Activated CD8-positive, alpha-beta T cell treated with anti-CD3 and anti-CD28 coated beads for 36 hours (primary cell): ENCODE results near the gene TMC1. TPM values are rescaled to one million over a fixed set of nuclear protein-coding genes. Genes with fewer than 3 reads are reported as not detected.

ENCODE experiments used
- ATAC-seq: fragments of 200-7000 bp; cut with Tn5 transposase; one replicate; pipeline ENCODE4 v1.10.0; 2021; ENCODE audit warnings: mild to moderate bottlenecking, moderate library complexity
- CTCF ChIA-PET: fragments of 350-600 bp; sonication (Branson Sonifier 250); formaldehyde crosslinking; loops from one replicate; lab custom pipeline; 2021; ENCODE audit warnings: antibody characterized with exemption; lab: Charles Lee
- POLR2A ChIA-PET: fragments of 350-600 bp; sonication (Branson Sonifier 250); formaldehyde crosslinking; loops from one replicate; lab custom pipeline; 2021; ENCODE audit warnings: antibody characterized with exemption; lab: Charles Lee
- DNase-seq: peaks from one replicate; pipeline ENCODE4 v3.0.0-alpha.2; 2020
- H3K27ac Mint-ChIP-seq: one replicate; pipeline ENCODE4 v1.8.0; 2021; ENCODE audit warnings: mild to moderate bottlenecking, mixed read lengths
- H3K27me3 Mint-ChIP-seq: one replicate; pipeline ENCODE4 v1.8.0; 2021; ENCODE audit warnings: mixed read lengths
- H3K36me3 Mint-ChIP-seq: one replicate; pipeline ENCODE4 v1.8.0; 2021; ENCODE audit warnings: low read depth, mixed read lengths
- H3K4me1 Mint-ChIP-seq: one replicate; pipeline ENCODE4 v1.8.0; 2021; ENCODE audit warnings: low read depth, mixed read lengths
- H3K4me3 Mint-ChIP-seq: one replicate; pipeline ENCODE4 v1.8.0; 2021; ENCODE audit warnings: mild to moderate bottlenecking, moderate library complexity, mixed read lengths
- H3K9me3 Mint-ChIP-seq: one replicate; pipeline ENCODE4 v1.8.0; 2021; ENCODE audit warnings: mixed read lengths
- CTCF ChIP-seq: fragments of 200-600 bp; IDR thresholded peaks from one replicate; pipeline ENCODE4 v1.8.0; 2022; ENCODE audit warnings: antibody characterized with exemption, mild to moderate bottlenecking
- intact Hi-C: fragments of 100-400 bp; cut with micrococcal nuclease; formaldehyde crosslinking; loops from one replicate; pipeline ENCODE4 v1.10.0; 2022
- total RNA-seq, 2 experiments: library from RNA; stranded (reverse); gene quantifications; one replicate each; pipeline ENCODE4 v1.2.3, GENCODE V29; 2021

The TMC1 gene
- total RNA-seq, 2 experiments from 2014 or later, result 0.38 TPM; not detected in 1

DNA sequence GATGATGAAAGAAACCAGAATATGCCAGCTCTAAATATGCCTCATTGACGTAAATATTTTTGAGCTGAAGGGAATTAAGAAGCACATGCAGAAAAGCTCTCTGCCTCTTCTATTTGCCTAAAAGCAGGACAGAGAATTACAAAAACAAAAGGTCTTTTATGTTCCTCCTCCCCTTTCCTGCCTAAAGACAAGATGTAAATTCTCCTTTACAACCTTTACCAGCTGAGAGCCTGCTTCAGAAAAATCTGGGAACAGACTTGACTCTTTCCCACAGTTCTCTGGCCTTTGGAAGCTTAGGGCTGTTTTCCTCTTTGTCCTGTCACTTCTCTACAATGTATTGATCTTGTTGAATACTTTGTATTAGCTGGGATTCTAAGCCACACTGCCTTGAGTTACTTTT, 199.7 kb downstream of the TMC1 start:
- no peak for DNase-seq
- Mint-ChIP-seq H3K27me3 (peaks cover 4% of the 10 kb centered on the region), H3K4me3 (no peak overlapping the region), H3K27ac (no peak overlapping the region), H3K4me1 (no peaks in the 10 kb centered on the region), H3K36me3 (no peaks in the 10 kb centered on the region), H3K9me3 (no peaks in the 10 kb centered on the region)
- intact Hi-C loops, result no loop called here
- ATAC-seq, result no peak
- TF ChIP-seq CTCF, result no peak
- ChIA-PET POLR2A (no interaction called here), CTCF (no interaction called here)

DNA sequence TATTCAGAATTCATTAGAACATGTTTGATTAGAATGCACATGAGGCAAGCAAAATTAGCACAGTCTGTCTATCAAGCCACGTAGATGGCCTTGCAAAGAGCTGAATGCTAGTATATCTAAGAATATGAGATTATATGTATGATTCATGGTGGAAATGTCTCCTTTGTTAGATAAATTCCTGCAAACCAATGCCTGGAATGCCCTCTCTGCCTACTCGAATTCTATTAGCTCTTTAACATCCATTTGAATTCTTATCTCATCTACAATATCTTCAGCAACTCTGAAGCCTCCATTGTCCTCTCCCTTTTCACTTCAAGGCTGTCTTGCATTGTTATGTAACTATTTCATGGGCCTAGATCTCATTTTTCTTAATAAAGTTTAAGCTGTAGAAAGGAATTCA, 205.5 kb downstream of the TMC1 start:
- TF ChIP-seq CTCF, result no peak
- ChIA-PET CTCF (interaction anchor here (1.2 to 1.5 kb wide), 2 partner anchors 10 to 446 kb away, joined by 3 to 4 read pairs; no protein-coding TSS in a partner anchor), POLR2A (no interaction called here)
- DNase-seq (no peak), ATAC-seq (no peak)
- Mint-ChIP-seq H3K4me3 (no peak overlapping the region), H3K27ac (no peak overlapping the region), H3K27me3 (peaks cover 4% of the 10 kb centered on the region), H3K4me1 (no peaks in the 10 kb centered on the region), H3K36me3 (no peaks in the 10 kb centered on the region), H3K9me3 (no peaks in the 10 kb centered on the region)
- intact Hi-C loops, result no loop called here

GRCh38 chr9:72728031-72728770, 206.8 kb downstream of the TMC1 start:
- no peak for TF ChIP-seq CTCF
- no peak for DNase-seq

DNA sequence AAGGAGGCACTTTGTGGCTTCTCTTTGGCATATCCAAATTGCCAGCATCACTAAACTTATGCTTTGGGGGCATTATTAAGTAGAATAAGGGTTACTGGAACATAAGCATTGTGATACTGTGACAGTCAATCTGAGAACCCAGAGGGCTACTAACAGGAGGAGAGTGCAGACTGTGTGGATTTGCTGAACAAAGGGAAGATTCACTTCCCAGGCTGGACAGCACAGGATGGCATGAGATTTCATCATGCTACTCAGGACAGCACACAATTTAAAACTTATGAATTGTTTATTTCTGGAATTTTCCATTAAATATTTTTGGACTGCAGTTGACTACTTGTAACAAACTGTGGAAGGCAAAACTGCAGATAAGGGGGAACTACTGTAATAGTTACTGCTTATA, 212.5 kb downstream of the TMC1 start:
- intact Hi-C loops, result no loop called here
- H3K4me3 Mint-ChIP-seq, result no peak overlapping the region
- H3K27me3 Mint-ChIP-seq, result peaks cover 7% of the 10 kb centered on the region

More at GRCh38 chr9:72728031-72728770, 206.8 kb downstream of the TMC1 start:
- intact Hi-C loops, result no loop called here
- ChIA-PET CTCF (interaction anchor here (1.2 to 1.5 kb wide), 2 partner anchors 12 to 447 kb away, joined by 3 to 4 read pairs; no protein-coding TSS in a partner anchor), POLR2A (no interaction called here)
- peaks cover 5% of the 10 kb centered on the region for H3K27me3 Mint-ChIP-seq
- H3K9me3 Mint-ChIP-seq, result no peaks in the 10 kb centered on the region
- no peaks in the 10 kb centered on the region for H3K4me1 Mint-ChIP-seq
- H3K4me3 Mint-ChIP-seq, result no peak overlapping the region
- no peak overlapping the region for H3K27ac Mint-ChIP-seq
- no peak for ATAC-seq
- H3K36me3 Mint-ChIP-seq, result no peaks in the 10 kb centered on the region

More for the DNA sequence above, 212.5 kb downstream of the TMC1 start:
- ChIA-PET CTCF (no interaction called here), POLR2A (no interaction called here)
- H3K9me3 Mint-ChIP-seq, result no peaks in the 10 kb centered on the region
- TF ChIP-seq CTCF, result no peak
- H3K36me3 Mint-ChIP-seq, result no peaks in the 10 kb centered on the region
- ATAC-seq (no peak), DNase-seq (no peak)
- no peaks in the 10 kb centered on the region for H3K4me1 Mint-ChIP-seq
- H3K27ac Mint-ChIP-seq, result no peak overlapping the region
